H1 (cell line): Measurements from ENCODE around the gene BTBD1. TPM values are rescaled to one million over a fixed set of nuclear protein-coding genes. Genes with fewer than 3 reads are reported as not detected.

ENCODE experiments used
- CTCF ChIA-PET: fragments of 300-600 bp; sonication (Branson Sonifier 250); formaldehyde crosslinking; loops from one replicate; lab custom pipeline; 2021; ENCODE audit not compliant: partially characterized antibody; lab: Charles Lee
- POLR2A ChIA-PET: fragments of 300-600 bp; sonication (Branson Sonifier 250); formaldehyde crosslinking; loops from one replicate; lab custom pipeline; 2021; ENCODE audit warnings: inconsistent platforms; ENCODE audit not compliant: partially characterized antibody; lab: Charles Lee
- DNase-seq, 2 experiments: peaks; one replicate each; pipeline versions ENCODE4 v3.0.0 to v3.0.0-alpha.2; 2010 to 2022; ENCODE audit warnings: low spot score in 2 of 2, low read depth in 1 of 2, mixed read lengths in 1 of 2
- FAIRE-seq: peaks from 2 replicates; lab custom pipeline; 2011; peaks lifted over from hg19 to GRCh38; lab: Jason Lieb, UNC
- H2AFZ ChIP-seq: 2 replicates; pipeline ENCODE4 v1.8.1; 2012; ENCODE audit warnings: low read length, inconsistent platforms
- H2AK5ac ChIP-seq: 2 replicates; pipeline ENCODE4 v1.6.1; 2013; ENCODE audit warnings: low read depth, low read length
- H2BK120ac ChIP-seq: replicated peaks from 2 replicates; pipeline ENCODE3; 2013; ENCODE audit warnings: low read depth, low read length, inconsistent platforms
- H2BK12ac ChIP-seq: 2 replicates; pipeline ENCODE4 v1.6.1; 2013; ENCODE audit warnings: low read depth, low read length
- H2BK15ac ChIP-seq: 2 replicates; pipeline ENCODE4 v1.6.1; 2013; ENCODE audit warnings: low read length
- H2BK20ac ChIP-seq: 2 replicates; pipeline ENCODE4 v1.6.1; 2013; ENCODE audit warnings: low read length
- H2BK5ac ChIP-seq: 2 replicates; pipeline ENCODE4 v1.6.1; 2013; ENCODE audit warnings: low read depth, low read length
- H3K14ac ChIP-seq: 2 replicates; pipeline ENCODE4 v1.6.1; 2013; ENCODE audit warnings: inconsistent platforms; ENCODE audit not compliant: insufficient read length
- H3K18ac ChIP-seq: 2 replicates; pipeline ENCODE4 v1.6.1; 2013; ENCODE audit warnings: low read length; ENCODE audit errors: extremely low read depth
- H3K23ac ChIP-seq: 2 replicates; pipeline ENCODE4 v1.6.1; 2013; ENCODE audit warnings: inconsistent platforms; ENCODE audit not compliant: insufficient read length
- H3K23me2 ChIP-seq: 2 replicates; pipeline ENCODE4 v1.6.1; 2013; ENCODE audit warnings: low read depth, low read length
- H3K27ac ChIP-seq: 2 replicates; pipeline ENCODE4 v1.6.1; 2011; ENCODE audit warnings: low read depth, low read length, inconsistent platforms
- H3K27me3 ChIP-seq, 4 experiments: replicated peaks in 1 of 4; 1 replicate in 1 of 4; 2 replicates in 3 of 4; pipeline versions ENCODE4 v1.6.1 to v1.8.1; 2011 to 2013; ENCODE audit warnings: low read length in 3 of 4, mild to moderate bottlenecking in 3 of 4, inconsistent platforms in 2 of 4, mixed read lengths in 2 of 4, moderate library complexity in 1 of 4; ENCODE audit not compliant: control insufficient read depth in 3 of 4, insufficient read depth in 3 of 4; ENCODE audit errors: extremely low read depth in 1 of 4
- H3K36me3 ChIP-seq, 4 experiments: 2 replicates each; pipeline versions ENCODE4 v1.6.1 to v1.8.1; 2011 to 2013; ENCODE audit warnings: mild to moderate bottlenecking in 4 of 4, low read length in 3 of 4, moderate library complexity in 2 of 4, control low read depth in 1 of 4, inconsistent platforms in 1 of 4; ENCODE audit not compliant: insufficient read depth in 4 of 4, control insufficient read depth in 2 of 4
- H3K4ac ChIP-seq: replicated peaks from 2 replicates; pipeline ENCODE3; 2013; ENCODE audit warnings: low read length, low read depth, mixed read lengths, inconsistent platforms; ENCODE audit not compliant: insufficient read length
- H3K4me1 ChIP-seq, 4 experiments: replicated peaks in 1 of 4; 1 replicate in 1 of 4; 2 replicates in 3 of 4; pipeline versions ENCODE4 v1.6.1 to v1.8.1; 2011 to 2013; ENCODE audit warnings: low read length in 3 of 4, inconsistent platforms in 2 of 4, mixed read lengths in 1 of 4; ENCODE audit not compliant: insufficient read depth in 4 of 4, control insufficient read depth in 3 of 4
- H3K4me2 ChIP-seq, 2 experiments: 2 replicates each; pipeline versions ENCODE4 v1.6.1 to v1.8.1; 2011 to 2013; ENCODE audit warnings: low read depth in 2 of 2, low read length in 2 of 2, control low read depth in 1 of 2, inconsistent platforms in 1 of 2, mild to moderate bottlenecking in 1 of 2; ENCODE audit not compliant: insufficient read depth in 1 of 2
- H3K4me3 ChIP-seq, 4 experiments: fragments of 200-600, 300-600 bp in 1 of 4; sonication (generic), shearing (Covaris generic), sonication (Bioruptor Twin) in 1 of 4; 2 replicates each; pipeline versions ENCODE4 v1.5.1 to v1.8.1; 2011 to 2016; ENCODE audit warnings: low read length in 4 of 4, low read depth in 3 of 4, control low read depth in 2 of 4, inconsistent platforms in 2 of 4, mild to moderate bottlenecking in 2 of 4, mixed read lengths in 1 of 4, moderate library complexity in 1 of 4; ENCODE audit not compliant: insufficient read depth in 2 of 4; ENCODE audit errors: extremely low read depth in 1 of 4
- H3K56ac ChIP-seq: replicated peaks from 2 replicates; pipeline ENCODE3; 2013; ENCODE audit warnings: low read depth, mild to moderate bottlenecking, mixed read lengths, low read length, inconsistent platforms; ENCODE audit not compliant: insufficient read length
- H3K79me1 ChIP-seq: 2 replicates; pipeline ENCODE4 v1.6.1; 2013; ENCODE audit warnings: low read depth, low read length, control low read depth
- H3K79me2 ChIP-seq, 2 experiments: 2 replicates each; pipeline versions ENCODE4 v1.6.1 to v1.8.1; 2012 to 2013; ENCODE audit warnings: low read length in 2 of 2, mild to moderate bottlenecking in 2 of 2, inconsistent platforms in 1 of 2; ENCODE audit not compliant: insufficient read depth in 2 of 2, control insufficient read depth in 1 of 2
- H3K9ac ChIP-seq, 4 experiments: replicated peaks in 1 of 4; 1 replicate in 1 of 4; 2 replicates in 3 of 4; pipeline versions ENCODE4 v1.6.1 to v1.8.1; 2011 to 2013; ENCODE audit warnings: low read depth in 3 of 4, low read length in 3 of 4, control low read depth in 2 of 4, mild to moderate bottlenecking in 2 of 4, moderate library complexity in 2 of 4, inconsistent platforms in 1 of 4; ENCODE audit errors: extremely low read depth in 1 of 4
- H3K9me3 ChIP-seq, 2 experiments: 2 replicates each; pipeline versions ENCODE4 v1.6.1 to v1.8.1; 2012 to 2013; ENCODE audit warnings: mild to moderate bottlenecking in 2 of 2, moderate library complexity in 2 of 2, control low read depth in 1 of 2, inconsistent platforms in 1 of 2, low read depth in 1 of 2, low read length in 1 of 2, mixed read lengths in 1 of 2; ENCODE audit not compliant: insufficient read depth in 2 of 2
- H4K20me1 ChIP-seq, 2 experiments: replicated peaks in 1 of 2; 2 replicates each; pipeline versions ENCODE3 to v1.8.1; 2011 to 2013; ENCODE audit warnings: inconsistent platforms in 2 of 2, low read length in 2 of 2, mild to moderate bottlenecking in 1 of 2; ENCODE audit not compliant: insufficient read depth in 2 of 2, control insufficient read depth in 1 of 2
- H4K5ac ChIP-seq: 2 replicates; pipeline ENCODE4 v1.6.1; 2013; ENCODE audit warnings: low read length, low read depth, mixed read lengths, inconsistent platforms; ENCODE audit not compliant: insufficient read length
- H4K8ac ChIP-seq: 2 replicates; pipeline ENCODE4 v1.8.0; 2013; ENCODE audit warnings: mild to moderate bottlenecking, moderate library complexity, low read length, inconsistent platforms; ENCODE audit not compliant: insufficient read depth; ENCODE audit errors: extremely low read depth
- H4K91ac ChIP-seq: replicated peaks from 2 replicates; pipeline ENCODE3; 2013; ENCODE audit warnings: low read length, mixed read lengths, inconsistent platforms; ENCODE audit not compliant: insufficient read length
- MAFK ChIP-seq: IDR thresholded peaks from 2 replicates; pipeline ENCODE4 v1.6.1; 2012; ENCODE audit warnings: low read depth, mild to moderate bottlenecking, improper control_type of control experiment, low read length
- NANOG ChIP-seq: IDR thresholded peaks from 2 replicates; pipeline ENCODE4 v1.6.1; 2011; ENCODE audit warnings: low read length, low read depth, mild to moderate bottlenecking, inconsistent platforms; ENCODE audit not compliant: insufficient read depth, poor library complexity, severe bottlenecking
- SIRT6 ChIP-seq: IDR thresholded peaks from one replicate; pipeline ENCODE4 v1.7.1; 2012; ENCODE audit warnings: low read length, inconsistent platforms
- SP4 ChIP-seq: IDR thresholded peaks from 2 replicates; pipeline ENCODE4 v1.6.1; 2012; ENCODE audit warnings: low read length, inconsistent platforms
- WGBS, 2 experiments: shearing (Covaris generic) in 1 of 2; methylation state at CpG; one replicate each; pipeline versions ENCODE4 v1.1.6 to v1.1.7; 2013 to 2015; ENCODE audit warnings: low lambda C conversion rate in 2 of 2, mixed read lengths in 2 of 2, inconsistent platforms in 1 of 2, low coverage in 1 of 2, missing lambda C conversion rate in 1 of 2; ENCODE audit not compliant: insufficient replicate concordance in 2 of 2, insufficient coverage in 1 of 2, insufficient read length in 1 of 2; ENCODE audit errors: extremely low coverage in 1 of 2, missing lambda C conversion rate in 1 of 2; 5-methylcytosine and 5-hydroxymethylcytosine counted together
- polyA plus RNA-seq, 7 experiments: library from polyadenylated mRNA; depleted of rRNA in 3 of 7; stranded (reverse) in 5 of 7; unstranded in 2 of 7; fragments of >200 nt in 5 of 7; fragments of 200-250 nt in 2 of 7; gene quantifications; 1 replicate in 5 of 7; 2 replicates in 1 of 7; 4 replicates in 1 of 7; pipeline versions ENCODE4 v1.2.1 to v1.2.3, GENCODE V29; 2011 to 2013; ENCODE audit warnings: missing spikeins in 2 of 7, mixed read lengths in 2 of 7
- total RNA-seq: library from RNA; stranded (reverse); fragmentation: NEBNext Ultra II Directional; extraction: Animal tissue kit (Norgen Biotek cat#: 25700); gene quantifications from 2 replicates; pipeline ENCODE4 v1.2.1, GENCODE V29; 2021

Gene BTBD1
- total and polyA plus RNA-seq, 2 of the 8 experiments (the other 6 are each of a cell fraction or from before 2014, with no cell fraction given), result 18.6 to 39.5 TPM

DNA sequence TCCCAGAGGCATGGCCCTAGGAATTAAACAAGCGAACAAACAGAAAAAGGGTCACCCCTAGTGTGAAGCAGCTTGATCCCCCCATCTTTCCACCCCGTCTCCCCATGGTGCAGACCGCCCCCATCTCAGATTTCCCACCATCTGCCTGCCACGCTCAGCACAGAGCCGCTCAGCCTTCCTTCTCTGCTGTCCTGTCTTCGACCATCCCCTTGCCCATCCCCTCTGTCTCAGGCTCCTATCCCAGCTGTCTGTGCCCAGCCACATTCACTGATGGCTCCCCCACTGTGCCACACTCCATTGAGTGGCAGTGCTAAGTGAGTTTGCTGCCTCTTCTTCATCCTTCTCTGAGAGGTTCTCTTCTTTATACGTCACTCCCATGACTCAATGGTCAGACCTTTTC lies 11.7 kb upstream of the BTBD1 start:
- ChIA-PET POLR2A (interaction anchor here (2.3 kb wide), 1 partner anchor 12 kb away, joined by 9 read pairs; the partner anchor contains the start of gene BTBD1), CTCF (interaction anchor here (1.2 kb wide), 2 partner anchors 21 to 73 kb away, joined by 3 read pairs; no protein-coding TSS in a partner anchor)
- 0 out of 2 replicates have a peak overlapping the region, but pooled peaks have one; percentile 81 for H2AFZ ChIP-seq
- TF ChIP-seq MAFK (no peak), SP4 (no peak), SIRT6 (no peak), NANOG (no peak)

More for the DNA sequence above, 11.7 kb upstream of the BTBD1 start:
- 91% methylated on average over 7 of the region's 7 CpGs; no CpG with 5 or more reads in 1 of the 2 experiments for WGBS, 2 experiments
- H4K5ac ChIP-seq, result no peak overlapping the region
- H2BK120ac ChIP-seq, result no peak overlapping the region
- no peak overlapping the region for H3K23ac ChIP-seq
- no peak overlapping the region for H2BK20ac ChIP-seq
- H3K18ac ChIP-seq, result no peak overlapping the region
- no peaks in the 10 kb centered on the region for H3K23me2 ChIP-seq
- H4K91ac ChIP-seq, result no peak overlapping the region
- H2BK12ac ChIP-seq, result no peak overlapping the region
- no peaks in the 10 kb centered on the region for H3K4me1 ChIP-seq
- H2AK5ac ChIP-seq, result no peak overlapping the region
- H2BK5ac ChIP-seq, result no peak overlapping the region
- H3K56ac ChIP-seq, result no peak overlapping the region
- no peaks in the 10 kb centered on the region for H3K27me3 ChIP-seq
- no peak overlapping the region for H2BK15ac ChIP-seq
- no peak overlapping the region for H3K27ac ChIP-seq
- no peak for DNase-seq
- no peak overlapping the region for H3K4me2 ChIP-seq
- no peak overlapping the region for H3K14ac ChIP-seq
- no peak for FAIRE-seq
- no peaks in the 10 kb centered on the region for H3K36me3 ChIP-seq
- no peak overlapping the region for H3K4me3 ChIP-seq
- peak overlapping the region; percentile 87 for H4K8ac ChIP-seq
- no peaks in the 10 kb centered on the region for H4K20me1 ChIP-seq
- no peak overlapping the region for H3K9ac ChIP-seq
- H3K79me1 ChIP-seq, result no peaks in the 10 kb centered on the region
- H3K79me2 ChIP-seq, result no peaks in the 10 kb centered on the region
- peaks cover 7 to 8% of the 10 kb centered on the region in 2 experiments for H3K9me3 ChIP-seq
- H3K4ac ChIP-seq, result no peak overlapping the region
